A673 (cell line): ENCODE data around the gene EPHB4. TPM values are rescaled to one million over a fixed set of nuclear protein-coding genes. Genes with fewer than 3 reads are reported as not detected.

ENCODE experiments used
- BruUV-seq: library from RNA; stranded (reverse); fragments of 400-500 nt; replicated peaks from 2 replicates; lab custom pipeline; 2021; lab: Mats Ljungman, UMichigan
- CTCF ChIA-PET: fragments of 300-600 bp; sonication (Branson Sonifier 250); formaldehyde crosslinking; loops from one replicate; lab custom pipeline; 2022; ENCODE audit warnings: antibody characterized with exemption; lab: Charles Lee
- POLR2A ChIA-PET: fragments of 300-600 bp; sonication (Branson Sonifier 250); formaldehyde crosslinking; loops from one replicate; lab custom pipeline; 2022; ENCODE audit warnings: antibody characterized with exemption; ENCODE audit not compliant: low non-redundant PET; lab: Charles Lee
- DNase-seq: peaks from one replicate; pipeline ENCODE4 v3.0.0-alpha.2; 2015; ENCODE audit warnings: low spot score
- H3K27ac ChIP-seq: fragments of 200-600 bp; sonication (generic); 2 replicates; pipeline ENCODE4 v1.5.1; 2016; ENCODE audit warnings: mixed run types, low read depth, mild to moderate bottlenecking, mixed read lengths, antibody characterized with exemption, low read length; ENCODE audit not compliant: poor library complexity, severe bottlenecking
- H3K27me3 ChIP-seq: fragments of 200-600 bp; sonication (generic); replicated peaks from 2 replicates; pipeline ENCODE4 v1.6.1; 2017; ENCODE audit warnings: mixed run types, low read depth, mild to moderate bottlenecking, mixed read lengths, antibody characterized with exemption, low read length; ENCODE audit not compliant: insufficient read depth, poor library complexity
- H3K36me3 ChIP-seq: fragments of 200-600 bp; sonication (generic); 2 replicates; pipeline ENCODE4 v1.6.1; 2016; ENCODE audit warnings: mixed run types, mild to moderate bottlenecking, mixed read lengths, antibody characterized with exemption, low read length; ENCODE audit not compliant: insufficient read depth, poor library complexity, severe bottlenecking
- H3K4me1 ChIP-seq: fragments of 200-600 bp; sonication (generic); 2 replicates; pipeline ENCODE4 v1.6.1; 2017; ENCODE audit warnings: mixed run types, mild to moderate bottlenecking, mixed read lengths, antibody characterized with exemption, low read length; ENCODE audit not compliant: insufficient read depth, poor library complexity, severe bottlenecking
- H3K4me3 ChIP-seq: fragments of 200-600 bp; sonication (generic); 2 replicates; pipeline ENCODE4 v1.5.1; 2016; ENCODE audit warnings: low read depth, mixed run types, mild to moderate bottlenecking, mixed read lengths, low read length; ENCODE audit not compliant: poor library complexity, severe bottlenecking
- H3K9me3 ChIP-seq: fragments of 200-600 bp; sonication (generic); 2 replicates; pipeline ENCODE4 v1.6.1; 2016; ENCODE audit warnings: mixed run types, low read depth, mild to moderate bottlenecking, mixed read lengths, antibody characterized with exemption, low read length; ENCODE audit not compliant: poor library complexity, severe bottlenecking
- CTCF ChIP-seq: fragments of 300-800, 200-600 bp; sonication (generic); conservative IDR thresholded peaks from 2 replicates; pipeline ENCODE4 v1.5.1; 2017; ENCODE audit warnings: low read depth, mild to moderate bottlenecking, antibody characterized with exemption, low read length, moderate library complexity, mixed read lengths
- EZH2 ChIP-seq: fragments of 200-600 bp; sonication (generic); IDR thresholded peaks from 2 replicates; pipeline ENCODE4 v1.6.1; 2017; ENCODE audit warnings: borderline replicate concordance, low read depth, mild to moderate bottlenecking, mixed read lengths, antibody characterized with exemption, low read length; ENCODE audit not compliant: poor library complexity, severe bottlenecking
- intact Hi-C: fragments of 100-400 bp; cut with micrococcal nuclease; formaldehyde crosslinking; loops from one replicate; pipeline ENCODE4 v1.10.0; 2022; ENCODE audit not compliant: unreplicated experiment
- total RNA-seq: library from RNA; stranded (reverse); gene quantifications from 2 replicates; pipeline ENCODE4 v1.2.3, GENCODE V29; 2021

EPHB4 gene
- total RNA-seq, 1 experiment from 2014 or later, result 90.4 TPM

DNA sequence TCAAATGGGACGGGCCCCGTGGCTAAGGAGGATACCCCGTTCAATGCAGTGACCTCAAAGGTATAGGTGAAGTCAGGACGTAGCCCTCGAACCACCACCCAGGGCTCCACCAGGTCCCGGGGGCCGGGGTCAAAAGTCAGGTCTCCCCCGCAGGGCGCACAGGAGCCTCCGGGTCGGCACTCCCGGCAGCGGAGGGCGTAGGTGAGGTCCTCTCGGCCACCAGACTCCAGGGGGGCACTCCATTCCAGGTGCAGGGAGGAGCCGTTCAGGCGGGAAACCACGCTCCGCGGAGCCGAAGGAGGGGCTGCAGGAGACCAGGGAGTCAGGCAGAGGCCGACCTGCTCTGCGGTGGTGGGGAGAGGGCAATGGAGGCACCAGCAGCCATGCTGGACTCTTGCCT is 7.7 kb downstream of the EPHB4 start:
- BruUV-seq, result no TSS peak
- Histone ChIP-seq H3K4me1 (peaks cover 4% of the 10 kb centered on the region), H3K36me3 (peaks cover 88% of the 10 kb centered on the region), H3K27me3 (no peaks in the 10 kb centered on the region), H3K27ac (no peak overlapping the region), H3K9me3 (no peaks in the 10 kb centered on the region), H3K4me3 (no peak overlapping the region)
- no peak for DNase-seq
- ChIA-PET POLR2A (no interaction called here), CTCF (no interaction called here)
- intact Hi-C loops, result no loop called here
- TF ChIP-seq EZH2, result no peak
- no peak for TF ChIP-seq CTCF

DNA sequence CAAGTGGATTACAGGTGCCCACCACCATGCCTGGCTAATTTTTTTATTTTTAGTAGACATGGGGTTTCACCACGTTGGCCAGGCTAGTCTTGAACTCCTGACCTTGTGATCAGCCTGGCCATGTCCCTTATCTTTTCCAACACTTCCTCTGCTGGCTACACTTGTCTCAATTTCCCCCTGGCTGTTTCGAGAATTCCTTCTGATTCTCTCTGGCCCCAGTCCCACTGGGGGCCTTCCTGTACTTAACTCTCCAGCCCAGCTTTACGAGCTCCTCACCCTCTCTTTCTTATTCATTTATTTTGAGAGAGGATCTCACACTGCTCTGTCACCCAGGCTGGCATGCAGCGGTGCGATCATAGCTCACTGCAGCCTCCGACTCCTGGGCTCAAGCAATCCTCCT is 8.5 kb downstream of the EPHB4 start:
- Histone ChIP-seq H3K4me3 (no peak overlapping the region), H3K27ac (no peak overlapping the region), H3K9me3 (no peaks in the 10 kb centered on the region), H3K4me1 (no peaks in the 10 kb centered on the region), H3K27me3 (no peaks in the 10 kb centered on the region), H3K36me3 (peaks cover 88% of the 10 kb centered on the region)
- BruUV-seq, result no TSS peak
- POLR2A ChIA-PET, result no interaction called here
- CTCF ChIA-PET, result no interaction called here
- intact Hi-C loops, result no loop called here
- no peak for TF ChIP-seq EZH2
- no peak for TF ChIP-seq CTCF
- no peak for DNase-seq

DNA sequence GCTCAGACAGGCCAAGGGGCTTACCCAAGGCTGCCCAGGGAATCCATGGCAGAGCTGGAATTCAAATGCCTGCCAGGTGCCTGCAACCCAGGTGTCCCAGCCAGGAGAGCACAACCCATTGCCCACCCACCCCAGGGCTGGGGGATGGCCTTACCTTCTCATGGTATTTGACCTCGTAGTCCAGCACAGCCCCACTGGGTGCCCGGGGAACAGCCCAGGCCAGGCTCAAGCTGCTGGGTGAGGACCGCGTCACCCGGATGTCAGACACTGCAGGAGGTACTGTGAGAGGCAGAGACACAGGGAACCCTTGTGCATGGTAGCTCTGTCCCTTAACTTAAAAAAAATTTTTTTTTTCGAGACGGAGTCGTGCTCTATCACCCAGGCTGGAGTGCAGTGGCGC is 9.0 kb downstream of the EPHB4 start:
- TF ChIP-seq EZH2 (no peak), CTCF (no peak)
- Histone ChIP-seq H3K27me3 (no peaks in the 10 kb centered on the region), H3K4me1 (no peaks in the 10 kb centered on the region), H3K4me3 (no peak overlapping the region), H3K36me3 (peaks cover 88% of the 10 kb centered on the region), H3K9me3 (no peaks in the 10 kb centered on the region), H3K27ac (no peak overlapping the region)
- no TSS peak for BruUV-seq
- intact Hi-C loops, result no loop called here
- POLR2A ChIA-PET, result no interaction called here
- DNase-seq, result no peak
- CTCF ChIA-PET, result no interaction called here
